ENCODE data around the gene TRIM52.
A peak's percentile ranks its signal among the peaks of the same experiment; 100 is the strongest.

The TRIM52 gene

GRCh38 chr5:181218795-181219124 lies 42.2 kb downstream of the TRIM52 start:
- Histone ChIP-seq H3K4me2 (ENCODE audit: low read length) (peak overlapping the region; percentile 83), H3K27me3 (ENCODE audit: control insufficient read depth, low read length) (no peaks in the 10 kb centered on the region), H3K36me3 (ENCODE audit: control insufficient read depth, low read length) (no peaks in the 10 kb centered on the region), H3K9me3 (ENCODE audit: control insufficient read depth, insufficient read depth, low read length) (no peaks in the 10 kb centered on the region), H3K27ac (ENCODE audit: low read depth, low read length) (peak overlapping the region; percentile 61; the same call in 1 of the 2 replicates), H4K20me1 (ENCODE audit: control insufficient read depth, insufficient read depth, low read depth, low read length) (no peaks in the 10 kb centered on the region), H3K4me1 (ENCODE audit: control insufficient read depth, low read length) (peaks cover 37% of the 10 kb centered on the region), H3K9me2 (replicated peaks; ENCODE audit: control insufficient read depth, low read length) (no peaks in the 10 kb centered on the region), H3F3A (ENCODE audit: control insufficient read depth, insufficient read depth) (peaks cover 42% of the 10 kb centered on the region), H3K4me3 (ENCODE audit: low read length) (peak overlapping the region; percentile 68), H3K79me2 (ENCODE audit: control insufficient read depth, low read length) (peaks cover 2% of the 10 kb centered on the region)
- no peak for TF ChIP-seq CTCF (IDR thresholded peaks at IDR 0.05; ENCODE audit: low read depth, low read length, poor library complexity, severe bottlenecking)
- no peak for TF ChIP-seq EZH2phosphoT487 (IDR thresholded peaks at IDR 0.05; ENCODE audit: borderline replicate concordance, low read length)

DNA sequence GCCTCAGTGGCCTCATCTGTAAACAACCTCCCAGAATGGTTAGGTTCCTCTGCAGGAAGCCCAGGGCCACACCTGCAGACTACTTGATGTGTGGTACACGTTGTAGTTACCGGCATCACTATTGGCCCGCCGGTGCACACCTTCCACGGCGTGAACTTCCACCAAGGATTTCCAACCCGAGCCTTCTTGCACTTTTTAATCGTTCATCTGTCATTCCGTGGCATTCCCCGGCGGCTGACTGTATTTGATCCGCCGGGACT lies 43.2 kb downstream of the TRIM52 start:
- no peaks in the 10 kb centered on the region for H3K9me2 ChIP-seq (replicated peaks; ENCODE audit: control insufficient read depth, low read length)
- H3K36me3 ChIP-seq (ENCODE audit: control insufficient read depth, low read length): no peaks in the 10 kb centered on the region
- no peaks in the 10 kb centered on the region for H4K20me1 ChIP-seq (ENCODE audit: control insufficient read depth, insufficient read depth, low read depth, low read length)
- TF ChIP-seq EZH2phosphoT487 (IDR thresholded peaks at IDR 0.05; ENCODE audit: borderline replicate concordance, low read length) (no peak), CTCF (IDR thresholded peaks at IDR 0.05; ENCODE audit: low read depth, low read length, poor library complexity, severe bottlenecking) (no peak)
- H3K27ac ChIP-seq (ENCODE audit: low read depth, low read length): peak overlapping the region; percentile 61
- H3K79me2 ChIP-seq (ENCODE audit: control insufficient read depth, low read length): no peaks in the 10 kb centered on the region
- H3K4me3 ChIP-seq (ENCODE audit: low read length): peak overlapping the region; percentile 68
- no peaks in the 10 kb centered on the region for H3K27me3 ChIP-seq (ENCODE audit: control insufficient read depth, low read length)
- H3K4me1 ChIP-seq (ENCODE audit: control insufficient read depth, low read length): peaks cover 36% of the 10 kb centered on the region
- H3K9me3 ChIP-seq (ENCODE audit: control insufficient read depth, insufficient read depth, low read length): no peaks in the 10 kb centered on the region
- peak overlapping the region; percentile 83 for H3K4me2 ChIP-seq (ENCODE audit: low read length)
- H3F3A ChIP-seq (ENCODE audit: control insufficient read depth, insufficient read depth): peaks cover 40% of the 10 kb centered on the region

DNA sequence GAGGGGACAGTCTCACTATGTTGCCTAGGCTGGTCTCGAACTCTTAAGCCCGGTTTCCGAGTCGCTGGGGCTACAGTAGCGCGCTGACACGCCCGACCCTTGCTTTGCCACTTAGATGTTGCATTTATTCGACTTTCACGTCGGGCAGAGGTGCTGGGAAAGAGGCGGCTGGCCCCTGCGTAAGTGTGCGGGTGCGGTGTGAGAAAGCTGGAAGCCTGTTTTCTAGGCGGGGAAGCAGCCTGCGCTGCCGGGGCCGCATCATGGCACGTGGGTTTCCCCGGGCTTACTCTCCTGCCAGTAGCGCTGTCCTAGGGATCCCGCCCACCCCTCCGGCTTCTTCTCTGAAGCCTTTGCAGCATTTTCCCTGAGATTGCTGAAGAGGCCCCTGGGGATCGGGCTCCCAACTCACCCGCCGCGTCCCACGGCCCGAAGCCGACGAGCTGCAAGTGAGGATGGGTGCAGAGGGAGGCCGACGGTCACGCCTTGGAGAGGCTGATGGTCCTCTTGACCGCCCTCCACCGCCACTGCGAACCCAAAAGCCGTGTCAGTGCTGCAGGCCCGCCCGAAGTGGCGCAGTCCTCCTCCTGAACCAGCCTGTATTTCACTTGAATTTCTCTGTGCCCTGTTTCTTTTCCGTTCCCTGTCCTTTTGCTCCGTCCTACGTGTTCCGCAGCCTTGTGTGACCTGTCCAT lies 43.7 kb downstream of the TRIM52 start:
- Histone ChIP-seq H3K9me3 (ENCODE audit: control insufficient read depth, insufficient read depth, low read length) (no peaks in the 10 kb centered on the region), H4K20me1 (ENCODE audit: control insufficient read depth, insufficient read depth, low read depth, low read length) (no peaks in the 10 kb centered on the region), H3K4me1 (ENCODE audit: control insufficient read depth, low read length) (peaks cover 31% of the 10 kb centered on the region), H3K9me2 (replicated peaks; ENCODE audit: control insufficient read depth, low read length) (no peaks in the 10 kb centered on the region), H3K27me3 (ENCODE audit: control insufficient read depth, low read length) (no peaks in the 10 kb centered on the region), H3K79me2 (ENCODE audit: control insufficient read depth, low read length) (no peaks in the 10 kb centered on the region), H3K27ac (ENCODE audit: low read depth, low read length) (peak overlapping the region; percentile 61), H3K4me2 (ENCODE audit: low read length) (peak overlapping the region; percentile 83), H3K36me3 (ENCODE audit: control insufficient read depth, low read length) (no peaks in the 10 kb centered on the region), H3K4me3 (ENCODE audit: low read length) (peak overlapping the region; percentile 68), H3F3A (ENCODE audit: control insufficient read depth, insufficient read depth) (peaks cover 37% of the 10 kb centered on the region)
- TF ChIP-seq EZH2phosphoT487 (IDR thresholded peaks at IDR 0.05; ENCODE audit: borderline replicate concordance, low read length) (no peak), CTCF (IDR thresholded peaks at IDR 0.05; ENCODE audit: low read depth, low read length, poor library complexity, severe bottlenecking) (peak; percentile 49)
